Stimulated activated CD8-positive, alpha-beta memory T cell treated with anti-CD3 and anti-CD28 coated beads, Interleukin-7, amount 100 ng/mL, for 4 hours (primary cell): ENCODE data around the gene ADAMTS16.

Experiments used
- DNase-seq, 2 donors: peaks; one replicate each; pipeline ENCODE4 v3.0.0-alpha.2; 2020; ENCODE audit warnings: low read depth in 2 of 2

ADAMTS16 gene

GRCh38 chr5:5183189-5183699, 43.1 kb downstream of the ADAMTS16 start:
- DNase-seq, result no peak

GRCh38 chr5:5183933-5184332, 43.8 kb downstream of the ADAMTS16 start:
- no peak for DNase-seq

DNA sequence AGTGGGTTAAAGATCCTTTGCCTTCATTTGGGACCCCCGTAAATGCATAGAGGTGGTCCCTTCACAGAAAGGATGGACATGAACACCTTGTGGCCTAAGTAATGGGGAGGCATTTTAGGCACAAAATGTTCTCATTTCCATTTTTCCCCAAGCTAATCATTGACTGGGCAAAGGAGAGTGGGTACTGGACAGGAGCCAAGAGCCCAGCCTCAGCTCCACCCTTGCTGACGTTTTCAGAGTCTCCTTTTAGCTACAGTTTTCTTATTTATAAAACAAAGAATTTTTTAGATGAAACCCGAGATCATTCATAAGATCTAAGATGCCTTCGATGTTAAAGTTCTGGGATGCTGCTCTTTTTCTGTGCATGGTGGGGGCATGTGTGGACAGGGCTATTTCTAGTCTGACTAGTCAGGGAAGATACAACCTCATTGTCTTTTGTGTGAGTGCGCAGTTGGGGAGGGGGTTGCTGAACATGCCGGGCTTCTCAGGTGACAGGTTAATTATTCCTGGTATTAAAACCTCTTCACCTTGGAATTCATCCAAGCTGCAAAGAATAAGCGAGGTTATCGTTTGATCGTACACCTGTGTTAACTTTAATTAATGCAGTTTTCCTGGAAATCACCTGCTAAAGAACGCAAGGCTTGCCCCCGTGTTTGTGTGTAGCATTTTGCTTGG, 48.4 kb downstream of the ADAMTS16 start:
- no peak for DNase-seq

- DNase-seq, result no peak
Measured at GRCh38 chr5:5189051-5189430, 48.9 kb downstream of the ADAMTS16 start.

DNA sequence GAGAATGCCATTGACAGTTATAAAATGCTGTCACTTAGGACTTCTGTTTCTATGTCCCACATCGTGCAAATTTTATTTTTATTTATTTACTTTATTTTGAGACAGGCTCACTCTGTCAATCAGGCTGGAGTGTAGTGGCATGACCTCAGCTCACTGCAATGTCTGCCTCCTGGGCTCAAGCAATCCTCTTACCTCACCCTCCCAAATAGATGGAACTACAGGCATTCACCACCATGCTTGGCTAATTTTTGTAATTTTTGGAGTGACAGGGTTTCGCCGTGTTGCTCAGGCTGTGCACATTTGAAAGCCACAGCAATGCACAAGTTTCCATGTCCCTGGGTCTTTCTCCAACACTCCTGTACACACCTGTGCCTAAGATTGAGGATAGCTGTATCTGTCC, 51.8 kb downstream of the ADAMTS16 start:
- no peak for DNase-seq

- DNase-seq, result no peak
Measured at GRCh38 chr5:5192681-5193080, 52.6 kb downstream of the ADAMTS16 start.

DNA sequence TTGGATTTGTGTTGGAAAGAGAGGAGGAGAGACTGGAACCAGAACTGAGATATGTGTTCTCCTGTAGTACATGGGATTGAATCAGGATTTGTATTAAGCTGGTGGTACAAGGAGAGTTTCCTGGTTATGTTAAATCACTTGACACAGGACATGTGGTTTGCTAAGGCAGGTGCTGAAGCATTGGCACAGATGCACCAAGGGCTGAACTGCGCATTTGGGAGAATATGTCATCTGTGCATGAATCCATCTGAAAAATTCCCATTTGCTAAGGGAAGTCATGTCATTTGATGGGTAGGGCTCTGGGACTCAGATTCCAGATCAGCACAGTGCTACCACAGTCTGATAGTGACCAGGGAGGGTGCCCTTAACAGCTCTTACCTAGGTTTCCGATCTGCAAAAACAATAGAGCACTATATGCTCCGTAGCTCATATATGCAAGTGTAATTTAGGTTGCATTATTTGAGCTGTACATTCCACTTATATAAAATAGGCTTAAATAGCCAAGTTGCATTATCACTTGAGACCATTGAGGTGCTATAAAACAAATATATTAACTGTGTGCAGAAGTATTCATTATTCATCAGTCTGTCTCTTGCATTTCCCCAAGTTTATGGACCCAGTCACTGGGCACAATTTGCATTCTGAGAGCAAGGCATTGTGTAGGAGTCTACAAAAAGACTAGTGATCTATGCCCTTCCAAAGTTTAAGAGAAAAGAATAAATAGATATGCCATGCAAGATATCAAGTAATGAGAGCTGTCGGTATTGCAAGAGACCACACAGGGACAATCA, 55.2 kb downstream of the ADAMTS16 start:
- DNase-seq, result no peak

DNA sequence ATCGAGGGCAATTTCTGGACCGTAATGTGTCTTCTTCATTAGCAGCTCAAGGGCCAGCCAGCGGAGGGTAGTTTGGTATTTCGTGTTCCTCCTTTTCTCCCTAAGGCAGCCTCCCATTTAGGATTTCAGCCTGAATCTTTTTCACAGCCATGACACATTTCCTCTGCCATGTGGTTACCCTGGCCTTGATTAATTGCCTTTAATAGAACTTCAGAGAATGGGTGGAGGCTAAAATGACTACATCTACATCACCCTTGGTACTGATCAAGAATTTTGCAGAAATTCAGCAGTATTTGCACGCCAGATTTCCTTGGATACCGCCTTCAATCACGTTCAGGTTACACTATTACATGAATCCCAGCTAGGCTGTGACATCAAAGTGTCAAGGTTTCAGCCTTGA, 58.0 kb downstream of the ADAMTS16 start:
- DNase-seq, result no peak

DNA sequence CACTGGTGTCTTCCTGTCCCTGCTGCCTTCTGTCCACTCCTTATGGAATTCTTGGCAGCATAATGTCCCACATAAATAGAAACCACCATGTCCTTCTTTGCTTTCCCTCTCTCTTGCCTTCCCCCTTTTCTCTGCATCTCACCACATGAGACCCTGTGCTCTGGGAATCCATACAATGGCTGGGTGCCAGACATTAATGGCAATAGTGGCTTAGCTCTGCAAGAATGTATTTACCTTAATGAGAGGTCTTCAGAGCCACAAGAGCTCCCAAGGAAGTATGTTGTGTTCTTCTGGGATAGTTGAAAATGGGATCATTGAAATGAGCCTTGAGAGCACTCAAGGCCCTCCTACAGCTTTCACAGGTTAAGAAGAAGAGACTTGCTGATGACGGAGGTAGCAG, 58.7 kb downstream of the ADAMTS16 start:
- DNase-seq, result no peak

- DNase-seq, result no peak
Measured at GRCh38 chr5:5199495-5199894, 59.4 kb downstream of the ADAMTS16 start.

- no peak for DNase-seq
Measured at GRCh38 chr5:5200133-5200532, 60.0 kb downstream of the ADAMTS16 start.

GRCh38 chr5:5202321-5202720, 62.2 kb downstream of the ADAMTS16 start:
- no peak for DNase-seq

GRCh38 chr5:5203451-5203850, 63.3 kb downstream of the ADAMTS16 start:
- no peak for DNase-seq

DNA sequence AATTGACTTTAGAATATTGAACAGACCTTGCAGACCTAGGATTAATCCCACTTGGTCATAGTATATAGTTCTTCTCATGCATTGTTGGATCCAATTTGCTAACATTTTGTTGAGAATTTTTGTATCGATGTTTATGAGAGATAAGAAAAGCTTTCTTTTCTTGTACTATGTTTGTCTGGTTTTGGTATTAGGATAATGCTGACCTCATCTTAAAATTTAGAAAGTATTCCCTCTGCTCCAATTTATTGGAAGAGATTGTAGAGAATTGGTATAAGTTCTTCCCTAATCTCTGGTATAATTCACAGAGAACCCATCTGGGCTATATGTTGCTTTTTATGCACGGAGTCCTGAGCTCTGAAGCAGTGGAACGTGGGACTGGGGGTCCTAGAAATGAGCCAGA, 67.7 kb downstream of the ADAMTS16 start:
- DNase-seq, result no peak

DNA sequence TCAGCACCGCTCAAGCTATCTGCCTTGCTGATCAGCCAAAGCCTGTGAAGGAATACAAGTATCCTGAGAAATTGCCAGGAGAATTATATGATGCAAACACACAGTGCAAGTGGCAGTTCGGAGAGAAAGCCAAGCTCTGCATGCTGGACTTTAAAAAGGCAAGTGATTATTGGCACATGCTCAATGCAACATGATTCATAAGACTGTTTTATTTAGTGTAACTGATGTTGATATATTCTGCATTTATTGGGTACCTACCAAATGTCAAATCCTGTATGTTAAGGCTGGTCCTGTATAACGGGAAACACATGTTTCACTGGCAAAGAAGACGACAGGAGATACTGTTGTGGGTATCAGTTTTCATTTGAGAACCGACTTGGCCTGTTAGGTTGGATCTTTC, 69.0 kb downstream of the ADAMTS16 start:
- no peak for DNase-seq

DNA sequence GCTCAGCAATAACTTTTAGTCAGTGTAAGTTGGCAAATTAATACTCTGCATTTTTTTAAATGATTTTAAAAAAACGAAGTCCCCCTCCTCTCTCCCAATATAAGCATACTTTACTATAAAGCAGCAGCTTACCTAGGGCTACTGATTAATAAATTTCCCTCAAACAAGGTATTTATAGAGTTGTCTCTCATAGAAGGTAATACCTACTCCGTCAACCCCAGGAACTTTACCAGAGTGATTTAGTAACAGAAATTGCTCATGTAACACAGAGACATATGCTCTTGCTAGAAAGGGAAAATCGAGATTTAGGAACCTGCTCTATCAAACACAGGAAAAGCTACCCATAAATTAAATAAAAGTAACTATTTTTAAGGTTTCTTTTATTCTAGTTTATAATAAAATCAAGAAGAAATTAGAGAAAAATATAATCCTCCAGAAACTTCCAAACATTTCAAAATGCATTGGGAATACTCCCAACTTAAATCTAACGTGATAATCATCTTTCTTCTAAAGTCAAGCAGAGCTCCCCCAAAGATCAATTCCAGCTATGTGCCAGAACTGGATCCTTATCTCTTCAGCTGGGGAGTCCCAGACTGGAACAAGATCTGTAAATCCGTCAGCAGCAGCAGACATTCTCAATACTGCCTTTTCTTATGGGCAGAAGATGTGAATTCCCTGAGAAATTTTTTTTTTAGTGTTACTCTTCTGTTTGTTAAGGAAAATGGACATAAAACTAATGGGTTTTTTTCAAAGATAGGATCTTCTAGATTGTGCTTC, 69.6 kb downstream of the ADAMTS16 start:
- no peak for DNase-seq

DNA sequence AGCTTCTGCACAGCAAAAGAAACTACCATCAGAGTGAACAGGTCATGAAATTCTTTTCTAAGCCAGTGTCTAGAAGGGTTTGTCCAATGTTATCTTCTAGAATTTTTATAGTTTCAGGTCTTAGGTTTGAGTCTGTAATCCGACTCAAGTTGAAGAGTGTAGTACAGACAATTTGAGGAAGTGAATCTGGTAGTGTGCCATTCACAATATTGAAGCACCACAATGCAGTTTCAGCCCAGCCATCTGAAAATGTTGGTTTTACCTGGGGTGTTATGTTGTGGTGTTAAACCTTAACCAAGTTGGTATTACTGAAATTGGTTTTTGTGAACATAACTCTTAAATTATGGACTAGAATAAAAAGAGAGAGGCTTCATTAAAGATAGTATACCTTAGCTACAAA, 77.2 kb downstream of the ADAMTS16 start:
- DNase-seq, result no peak

- DNase-seq, result no peak
Measured at GRCh38 chr5:5218396-5218795, 78.3 kb downstream of the ADAMTS16 start.

DNA sequence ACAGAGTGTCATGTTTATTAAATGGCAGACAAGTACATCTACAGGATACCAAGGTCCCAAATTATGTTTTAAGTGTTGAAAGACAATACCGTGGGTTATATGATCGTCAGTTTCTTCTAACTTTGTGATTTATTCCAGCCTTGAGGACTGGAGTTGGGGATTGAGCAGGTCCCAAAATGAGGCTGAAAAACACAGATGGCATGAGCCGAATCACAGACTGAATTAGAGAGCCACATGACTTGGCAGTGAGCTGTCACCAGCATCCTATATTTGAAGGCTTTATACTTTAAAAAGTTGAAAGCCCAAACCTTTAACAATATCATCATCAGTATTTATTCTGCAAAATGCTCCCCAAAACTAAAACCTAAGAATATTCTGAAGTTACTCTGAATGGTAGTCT, 79.4 kb downstream of the ADAMTS16 start:
- no peak for DNase-seq

- DNase-seq, result no peak
Measured at GRCh38 chr5:5220901-5221631, 80.9 kb downstream of the ADAMTS16 start.

- no peak for DNase-seq
Measured at GRCh38 chr5:5221724-5222123, 81.6 kb downstream of the ADAMTS16 start.

DNA sequence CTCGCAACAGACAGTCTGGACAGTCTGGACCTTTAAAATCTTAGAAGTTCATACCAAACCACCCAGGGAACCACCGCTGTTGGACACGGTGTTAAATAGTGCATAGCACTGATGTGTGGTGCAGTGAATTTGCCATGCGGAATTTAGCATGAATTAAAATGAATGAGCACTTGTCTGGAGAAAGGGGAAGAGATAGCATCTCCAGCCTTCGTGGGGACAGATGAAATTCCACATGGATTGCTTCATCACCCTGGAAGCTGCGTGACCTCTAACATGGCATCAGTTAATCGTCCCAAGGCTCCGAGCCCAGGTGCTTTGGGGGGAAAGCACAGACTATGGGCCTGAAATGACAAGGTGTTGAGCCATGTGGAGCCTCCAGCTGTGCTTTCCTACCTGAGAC, 91.4 kb downstream of the ADAMTS16 start:
- no peak for DNase-seq
